Measurements from ENCODE around the gene TBL1XR1. TPM values are rescaled to one million over a fixed set of nuclear protein-coding genes. Genes with fewer than 3 reads are reported as not detected.
A peak's percentile ranks its signal among the peaks of the same experiment; 100 is the strongest.

TBL1XR1 gene
- total RNA-seq, 1 experiment from 2014 or later, result 192 TPM

DNA sequence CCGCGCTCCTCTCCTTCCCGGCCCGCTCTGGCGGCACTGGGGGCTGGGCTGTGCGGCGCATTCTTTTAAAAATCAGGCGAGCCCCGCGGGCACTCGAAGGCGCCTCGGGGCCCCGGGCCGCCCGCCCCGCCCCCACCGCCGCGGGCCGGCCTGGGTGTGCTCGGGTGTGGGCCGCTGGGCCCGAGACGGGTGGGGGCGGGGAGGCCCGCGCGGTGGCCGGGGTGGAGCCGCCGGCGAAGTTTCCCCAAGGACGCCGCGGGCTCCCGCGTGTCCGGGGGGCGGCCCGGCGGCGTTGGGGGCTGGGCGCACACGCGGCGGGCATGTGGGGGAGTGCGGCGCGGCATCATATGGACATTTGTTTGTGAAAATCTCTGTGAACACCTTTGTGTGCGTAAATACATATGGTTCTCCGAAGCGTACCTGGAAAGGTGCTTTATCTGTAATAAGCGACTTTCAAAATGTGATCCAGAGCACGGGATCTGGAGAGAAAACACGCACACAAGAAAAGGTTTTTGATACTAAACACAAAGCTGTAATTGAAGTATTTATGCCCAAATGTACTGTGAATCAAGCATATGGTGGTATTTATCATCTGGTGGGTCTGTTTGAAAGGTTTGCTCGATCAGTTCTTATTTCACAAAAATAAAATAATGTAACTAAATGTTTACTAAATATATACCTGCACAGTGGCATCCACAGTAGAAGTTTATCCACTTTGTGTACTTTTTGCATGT, 612 bp upstream of the TBL1XR1 start:
- POLR2A ChIA-PET, result interaction anchor here (0.6 to 0.7 kb wide), 6 partner anchors 50 to 534 kb away, joined by 3 to 9 read pairs (median 3); no protein-coding TSS in a partner anchor
- no peak for DNase-seq (ENCODE audit: low read depth, low spot score)
- no peaks in the 10 kb centered on the region for H3K27me3 ChIP-seq (ENCODE audit: control insufficient read depth, insufficient read depth, low read length)
- H3K27ac ChIP-seq (ENCODE audit: low read length), result peak overlapping the region; percentile 100
- in situ Hi-C loops (cut with HindIII; ENCODE audit: low pct_unique_long_range_greater_than_20kb, low sequenced_read_pairs), result no loop called here
- ATAC-seq, result peak; percentile 62
- CTCF ChIA-PET, result interaction anchor here (0.6 to 0.7 kb wide), 3 partner anchors 162 to 1187 kb away, joined by 3 to 6 read pairs (median 4); no protein-coding TSS in a partner anchor
- H3K4me3 ChIP-seq (ENCODE audit: low read depth in 2 of 2, low read length in 2 of 2), result peak overlapping the region; percentile 40 to 71
- intact Hi-C loops (cut with micrococcal nuclease; ENCODE audit: unreplicated experiment), result loop anchor here (2.0 to 10.0 kb wide), 3 partner anchors 281 to 1187 kb away; no protein-coding TSS in a partner anchor
- TF ChIP-seq TCF7L2 (IDR thresholded peaks at IDR 0.05; ENCODE audit: low read depth, low read length) (no peak), SIN3A (IDR thresholded peaks at IDR 0.05; ENCODE audit: borderline replicate concordance, insufficient read depth, low read depth, low read length) (0 out of 2 replicates have a peak, but pooled peaks have one; percentile 31)
- H3K9me3 ChIP-seq (ENCODE audit: control insufficient read depth, insufficient read depth, low read depth, low read length), result no peaks in the 10 kb centered on the region
- peaks cover 42% of the 10 kb centered on the region for H3K4me1 ChIP-seq (ENCODE audit: control insufficient read depth, insufficient read depth, low read length)
- TSS peak; percentile 88 for BruUV-seq (replicated peaks)
- H3K36me3 ChIP-seq (ENCODE audit: control insufficient read depth, insufficient read depth, low read length), result no peaks in the 10 kb centered on the region; the same call in 1 of the 2 replicates

GRCh38 chr3:177196456-177197040, 734 bp downstream of the TBL1XR1 start:
- ChIA-PET POLR2A (no interaction called here), CTCF (no interaction called here)
- intact Hi-C loops (cut with micrococcal nuclease; ENCODE audit: unreplicated experiment), result loop anchor here (10.0 kb wide), 2 partner anchors 398 to 1188 kb away; no protein-coding TSS in a partner anchor

More at GRCh38 chr3:177196456-177197040, 734 bp downstream of the TBL1XR1 start:
- Histone ChIP-seq H3K4me3 (ENCODE audit: low read depth in 2 of 2, low read length in 2 of 2) (peak overlapping the region; percentile 75 to 84), H3K9me3 (ENCODE audit: control insufficient read depth, insufficient read depth, low read depth, low read length) (no peaks in the 10 kb centered on the region), H3K27ac (ENCODE audit: low read length) (peak overlapping the region; percentile 100), H3K27me3 (ENCODE audit: control insufficient read depth, insufficient read depth, low read length) (no peaks in the 10 kb centered on the region), H3K36me3 (ENCODE audit: control insufficient read depth, insufficient read depth, low read length) (no peaks in the 10 kb centered on the region; the same call in 1 of the 2 replicates), H3K4me1 (ENCODE audit: control insufficient read depth, insufficient read depth, low read length) (peaks cover 38% of the 10 kb centered on the region)
- BruUV-seq (replicated peaks), result no TSS peak
- in situ Hi-C loops (cut with HindIII; ENCODE audit: low pct_unique_long_range_greater_than_20kb, low sequenced_read_pairs), result no loop called here
- TF ChIP-seq SIN3A (IDR thresholded peaks at IDR 0.05; ENCODE audit: borderline replicate concordance, insufficient read depth, low read depth, low read length) (0 out of 2 replicates have a peak, but pooled peaks have one; percentile 31), POLR2AphosphoS5 (IDR thresholded peaks at IDR 0.05; ENCODE audit: low read depth, low read length) (no peak), REST (IDR thresholded peaks at IDR 0.05; ENCODE audit: insufficient read depth in 1 of 2, low read depth in 2 of 2, low read length in 1 of 2) (no peak), TCF7L2 (IDR thresholded peaks at IDR 0.05; ENCODE audit: low read depth, low read length) (peak; percentile 27)
- ATAC-seq (no peak; the same call in 1 of the 2 replicates), DNase-seq (ENCODE audit: low read depth, low spot score) (no peak)

All from Panc1 (cell line).